K562 (cell line): ENCODE results near the gene ACVR2B. TPM values are rescaled to one million over a fixed set of nuclear protein-coding genes. Genes with fewer than 3 reads are reported as not detected.
A peak's percentile ranks its signal among the peaks of the same experiment; 100 is the strongest.

Experiments
- COPS2 ChIP-seq: fragments of 450-650 bp; conservative IDR thresholded peaks from 2 replicates; pipeline ENCODE4 v1.6.1; 2016; ENCODE audit warnings: mild to moderate bottlenecking, moderate library complexity
- HCFC1 ChIP-seq: IDR thresholded peaks from 2 replicates; pipeline ENCODE4 v1.6.1; 2012; ENCODE audit warnings: low read depth, low read length, improper control_type of control experiment
- HDAC1 ChIP-seq, 2 experiments: fragments of 450-650 bp; IDR thresholded peaks; 2 replicates each; pipeline ENCODE4 v1.6.1; 2016 to 2017; ENCODE audit warnings: inconsistent platforms in 1 of 2, mild to moderate bottlenecking in 1 of 2, moderate library complexity in 1 of 2
- HEY1 ChIP-seq: fragments of 250-450 bp; sonication (Bioruptor Pico); IDR thresholded peaks from 2 replicates; pipeline ENCODE4 v1.5.0; 2020; ENCODE audit warnings: mild to moderate bottlenecking, moderate library complexity, borderline replicate concordance
- MAZ ChIP-seq, 2 experiments: fragments of 450-650 bp in 1 of 2; sonication (generic) in 1 of 2; formaldehyde crosslinking; IDR thresholded peaks in 1 of 2; conservative IDR thresholded peaks in 1 of 2; 2 replicates each; pipeline versions ENCODE4 v1.4.0 to v1.5.0; 2020; ENCODE audit warnings: mild to moderate bottlenecking in 1 of 2, missing genetic modification reagents in 1 of 2
- PRDM10 ChIP-seq: fragments of 450-650 bp; IDR thresholded peaks from 2 replicates; pipeline ENCODE4 v1.6.1; 2018; ENCODE audit not compliant: partially characterized antibody
- SMARCA5 ChIP-seq: fragments of 450-650 bp; IDR thresholded peaks from 2 replicates; pipeline ENCODE4 v1.6.1; 2016
- SP2 ChIP-seq: IDR thresholded peaks from 2 replicates; pipeline ENCODE4 v1.6.1; 2011; ENCODE audit warnings: mild to moderate bottlenecking, low read depth, low read length, moderate library complexity; ENCODE audit not compliant: poor library complexity, severe bottlenecking; ENCODE audit errors: extremely low read depth
- TARDBP ChIP-seq: fragments of 450-650 bp; IDR thresholded peaks from 2 replicates; pipeline ENCODE4 v1.6.1; 2016
- TOE1 ChIP-seq, 2 experiments: fragments of 450-650 bp in 1 of 2; sonication (generic) in 1 of 2; formaldehyde crosslinking in 1 of 2; IDR thresholded peaks; 2 replicates each; pipeline versions ENCODE4 v1.7.1 to v1.8.0; 2016 to 2022; ENCODE audit warnings: borderline replicate concordance in 2 of 2, mild to moderate bottlenecking in 2 of 2, antibody characterized with exemption in 1 of 2, inconsistent platforms in 1 of 2, low read depth in 1 of 2, missing genetic modification reagents in 1 of 2, moderate library complexity in 1 of 2
- VEZF1 ChIP-seq: fragments of 200-800 bp; sonication (Bioruptor generic); IDR thresholded peaks from 2 replicates; pipeline ENCODE4 v1.6.1; 2017; ENCODE audit warnings: missing genetic modification characterization, missing compliant biosample characterization
- polyA plus RNA-seq, 8 experiments: library from polyadenylated mRNA; depleted of rRNA in 4 of 8; stranded (reverse) in 5 of 8; unstranded in 3 of 8; fragments of >200 nt; fragmentation: Nextera tagmentation in 2 of 8; fragmentation: Illumina TruSeq in 1 of 8; extraction: Ambion mirVana in 2 of 8; extraction: Trizol in 1 of 8; gene quantifications; 2 replicates each; pipeline versions ENCODE4 v1.2.1 to v1.2.3, GENCODE V29; 2011 to 2014; ENCODE audit warnings: inconsistent platforms in 1 of 8, missing spikeins in 1 of 8
- total RNA-seq, 7 experiments: library from RNA; depleted of rRNA in 6 of 7; stranded (reverse); fragments of >200 nt in 6 of 7; fragmentation: Illumina TruSeq in 2 of 7; extraction: Trizol in 2 of 7; gene quantifications; 2 replicates each; pipeline versions ENCODE4 v1.2.1 to v1.2.3, GENCODE V29; 2011 to 2021; ENCODE audit warnings: low replicate concordance in 1 of 7
- TF ChIP-seq, protein P1 (sequence below): sonication (generic); formaldehyde crosslinking; IDR thresholded peaks from 2 replicates; pipeline ENCODE4 v1.8.0; 2023; ENCODE audit warnings: mild to moderate bottlenecking, missing genetic modification reagents

Gene ACVR2B
- total and polyA plus RNA-seq, 9 of the 15 experiments (the other 6 are each of a cell fraction or from before 2014, with no cell fraction given): 1.8 to 23.7 (median 7.1) TPM

DNA sequence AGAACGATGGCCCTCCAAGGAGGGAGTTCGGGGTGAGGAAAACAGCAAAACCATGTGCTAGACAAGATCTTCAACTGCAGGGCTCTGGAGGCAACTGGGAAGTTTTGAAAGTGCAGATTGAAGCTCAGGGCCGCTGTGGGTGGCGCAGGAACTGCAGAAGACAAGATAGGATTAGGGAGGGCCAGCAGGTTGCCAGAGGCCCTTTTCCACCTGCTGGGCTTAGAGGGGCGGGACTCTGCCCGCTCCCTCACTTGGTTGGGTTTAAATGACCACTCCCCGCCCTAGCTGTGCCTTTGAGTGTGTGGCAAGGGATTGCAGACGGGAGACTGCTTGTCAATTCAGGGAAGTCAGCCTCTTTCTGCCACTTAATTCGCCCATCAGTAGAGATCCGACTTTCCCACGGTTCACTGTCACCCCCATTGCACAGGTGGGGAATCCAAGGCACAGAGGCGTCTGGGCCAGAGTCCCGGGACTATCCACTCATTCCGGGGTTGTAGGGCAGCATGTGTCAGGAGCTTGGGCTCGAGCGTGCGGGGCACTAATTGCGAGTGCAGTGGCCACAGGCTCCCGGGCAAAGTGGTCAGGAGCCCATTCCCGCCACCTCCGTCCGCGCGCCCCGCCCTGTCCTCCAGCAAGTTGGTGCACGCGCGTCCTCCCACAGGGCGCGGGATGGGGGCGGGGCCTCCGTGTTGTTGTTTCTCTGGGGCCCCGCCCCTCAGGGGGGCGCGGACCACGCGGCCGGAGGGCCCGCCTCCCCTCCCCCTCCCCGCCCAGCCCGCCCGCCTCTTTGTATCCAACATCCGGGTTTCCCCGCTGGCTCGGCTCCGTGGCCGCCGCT lies at the start of gene ACVR2B (continued):
- TF ChIP-seq TOE1 (IDR thresholded peaks at IDR 0.05; ENCODE audit: borderline replicate concordance): peak; percentile 40; the same call in 1 of the 2 replicates
- no peak for TF ChIP-seq TOE1 (CRISPR knock-in tag; IDR thresholded peaks at IDR 0.05; ENCODE audit: borderline replicate concordance, low read depth)
- TF ChIP-seq PRDM10: peak; percentile 69
- TF ChIP-seq, protein P1, sequence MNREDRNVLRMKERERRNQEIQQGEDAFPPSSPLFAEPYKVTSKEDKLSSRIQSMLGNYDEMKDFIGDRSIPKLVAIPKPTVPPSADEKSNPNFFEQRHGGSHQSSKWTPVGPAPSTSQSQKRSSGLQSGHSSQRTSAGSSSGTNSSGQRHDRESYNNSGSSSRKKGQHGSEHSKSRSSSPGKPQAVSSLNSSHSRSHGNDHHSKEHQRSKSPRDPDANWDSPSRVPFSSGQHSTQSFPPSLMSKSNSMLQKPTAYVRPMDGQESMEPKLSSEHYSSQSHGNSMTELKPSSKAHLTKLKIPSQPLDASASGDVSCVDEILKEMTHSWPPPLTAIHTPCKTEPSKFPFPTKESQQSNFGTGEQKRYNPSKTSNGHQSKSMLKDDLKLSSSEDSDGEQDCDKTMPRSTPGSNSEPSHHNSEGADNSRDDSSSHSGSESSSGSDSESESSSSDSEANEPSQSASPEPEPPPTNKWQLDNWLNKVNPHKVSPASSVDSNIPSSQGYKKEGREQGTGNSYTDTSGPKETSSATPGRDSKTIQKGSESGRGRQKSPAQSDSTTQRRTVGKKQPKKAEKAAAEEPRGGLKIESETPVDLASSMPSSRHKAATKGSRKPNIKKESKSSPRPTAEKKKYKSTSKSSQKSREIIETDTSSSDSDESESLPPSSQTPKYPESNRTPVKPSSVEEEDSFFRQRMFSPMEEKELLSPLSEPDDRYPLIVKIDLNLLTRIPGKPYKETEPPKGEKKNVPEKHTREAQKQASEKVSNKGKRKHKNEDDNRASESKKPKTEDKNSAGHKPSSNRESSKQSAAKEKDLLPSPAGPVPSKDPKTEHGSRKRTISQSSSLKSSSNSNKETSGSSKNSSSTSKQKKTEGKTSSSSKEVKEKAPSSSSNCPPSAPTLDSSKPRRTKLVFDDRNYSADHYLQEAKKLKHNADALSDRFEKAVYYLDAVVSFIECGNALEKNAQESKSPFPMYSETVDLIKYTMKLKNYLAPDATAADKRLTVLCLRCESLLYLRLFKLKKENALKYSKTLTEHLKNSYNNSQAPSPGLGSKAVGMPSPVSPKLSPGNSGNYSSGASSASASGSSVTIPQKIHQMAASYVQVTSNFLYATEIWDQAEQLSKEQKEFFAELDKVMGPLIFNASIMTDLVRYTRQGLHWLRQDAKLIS: no peak; the same call in 1 of the 2 replicates
- TF ChIP-seq TARDBP: peak; percentile 56; the same call in 1 of the 2 replicates
- no peak for TF ChIP-seq HEY1
- TF ChIP-seq SP2: no peak
- peak; percentile 96 for TF ChIP-seq VEZF1 (CRISPR knock-in tag)
- 0 out of 2 replicates have a peak, but pooled peaks have one; percentile 68 for TF ChIP-seq SMARCA5
- 0 out of 2 replicates have a peak, but pooled peaks have one; percentile 14 for TF ChIP-seq HCFC1
- TF ChIP-seq HDAC1 (IDR thresholded peaks at IDR 0.05): peak in 1 of 2 experiments; percentile 75; a peak in 2 of 4 replicates
- peak; percentile 67 to 79; a peak in 3 of 4 replicates for TF ChIP-seq MAZ (CRISPR knock-in tag; conservative IDR thresholded peaks at IDR 0.05 in 1 of 2, IDR thresholded peaks at IDR 0.05 in 1 of 2)
- TF ChIP-seq COPS2: no peak
